ENCODE measurements around the gene EIF4E1B. TPM values are rescaled to one million over a fixed set of nuclear protein-coding genes. Genes with fewer than 3 reads are reported as not detected.

Gene EIF4E1B
- total RNA-seq, 4 donors from 2014 or later = not detected

GRCh38 chr5:176661676-176662075, 31.2 kb downstream of the EIF4E1B start:
- DNase-seq (ENCODE audit: low spot score in 2 of 2) = no peak
- intact Hi-C loops (cut with DNase I; ENCODE audit: low total_unique reads) = loop anchor here (10.0 kb wide), 1 partner anchor 293 kb away; no protein-coding TSS in a partner anchor
- H3K4me3 ChIP-seq (ENCODE audit: low read depth, poor library complexity, severe bottlenecking) = no peak overlapping the region
- TF ChIP-seq POLR2A (IDR thresholded peaks at IDR 0.05) (no peak), CTCF (IDR thresholded peaks at IDR 0.05) (no peak)
- WGBS, 2 donors = 81 to 82% methylated on average over 10 of the region's 10 CpGs

DNA sequence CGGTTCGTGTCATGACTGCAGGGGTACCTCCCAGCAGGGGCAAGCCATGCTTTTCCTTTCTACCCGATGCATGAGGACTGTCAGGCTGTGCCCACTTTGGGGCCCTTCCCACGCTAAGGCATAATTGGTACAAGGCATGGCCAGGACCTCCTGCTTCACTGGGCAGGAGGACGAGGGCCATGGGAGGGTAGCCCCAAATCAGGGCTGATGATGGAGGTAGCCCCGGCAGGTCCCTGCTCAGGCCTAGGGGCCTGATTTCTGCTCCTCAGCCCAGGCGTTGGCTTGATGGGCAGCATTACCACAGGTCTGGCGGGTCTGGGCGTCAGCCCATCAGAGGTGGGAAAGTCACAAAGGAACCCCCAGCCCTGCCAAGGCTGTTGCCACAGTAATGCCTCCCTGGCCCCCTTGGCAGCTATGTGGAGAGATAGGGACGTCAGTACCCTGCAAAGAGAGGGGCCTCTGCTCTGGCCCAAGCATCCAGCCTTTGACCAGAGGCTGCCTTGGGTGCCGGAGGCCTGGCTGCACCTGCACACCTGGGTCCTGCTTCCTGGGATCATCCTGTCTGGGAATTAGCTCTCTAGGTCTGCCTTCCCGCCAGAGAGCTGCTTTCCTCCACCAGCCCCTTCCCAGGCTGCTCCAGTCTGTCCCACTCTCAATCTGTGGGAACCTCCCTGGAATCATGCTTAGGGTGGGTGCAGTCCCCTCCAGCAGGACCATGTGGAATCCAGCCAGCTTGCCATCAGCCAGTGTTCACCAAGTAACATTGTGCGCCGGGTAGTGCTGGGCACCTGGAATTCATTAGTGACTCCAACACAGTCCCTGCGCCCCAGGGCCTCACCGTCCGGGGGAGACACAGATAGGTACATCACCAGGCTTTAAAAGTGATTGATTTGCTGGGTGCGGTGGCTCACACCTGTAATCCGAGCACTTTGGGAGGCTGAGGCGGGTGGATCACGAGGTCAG, 32.2 kb downstream of the EIF4E1B start:
- H3K4me3 ChIP-seq (ENCODE audit: low read depth, poor library complexity, severe bottlenecking) = no peak overlapping the region
- 72 to 80% methylated on average over 18 to 20 of the region's 21 CpGs for WGBS, 2 donors
- TF ChIP-seq POLR2A (IDR thresholded peaks at IDR 0.05) (no peak), CTCF (IDR thresholded peaks at IDR 0.05) (no peak)
- intact Hi-C loops (cut with DNase I; ENCODE audit: low total_unique reads) = loop anchor here (10.0 kb wide), 1 partner anchor 292 kb away; no protein-coding TSS in a partner anchor
- no peak for DNase-seq (ENCODE audit: low spot score in 2 of 2)

GRCh38 chr5:176663566-176663965, 33.1 kb downstream of the EIF4E1B start:
- WGBS, 2 donors = 85 to 88% methylated on average over 10 of the region's 10 CpGs
- TF ChIP-seq CTCF (IDR thresholded peaks at IDR 0.05) = no peak
- TF ChIP-seq POLR2A (IDR thresholded peaks at IDR 0.05) = no peak

GRCh38 chr5:176664479-176664878, 34.0 kb downstream of the EIF4E1B start:
- TF ChIP-seq CTCF (IDR thresholded peaks at IDR 0.05) (no peak), POLR2A (IDR thresholded peaks at IDR 0.05) (no peak)
- DNase-seq (ENCODE audit: low spot score in 2 of 2) = no peak
- intact Hi-C loops (cut with DNase I; ENCODE audit: low total_unique reads) = loop anchor here (10.0 kb wide), 1 partner anchor 290 kb away; no protein-coding TSS in a partner anchor
- no peak overlapping the region for H3K4me3 ChIP-seq (ENCODE audit: low read depth, poor library complexity, severe bottlenecking)
- 22 to 28% methylated on average over 6 of the region's 6 CpGs for WGBS, 2 donors

More at GRCh38 chr5:176663566-176663965, 33.1 kb downstream of the EIF4E1B start:
- H3K4me3 ChIP-seq (ENCODE audit: low read depth, poor library complexity, severe bottlenecking) = no peak overlapping the region
- DNase-seq (ENCODE audit: low spot score in 2 of 2) = no peak
- intact Hi-C loops (cut with DNase I; ENCODE audit: low total_unique reads) = loop anchor here (10.0 kb wide), 1 partner anchor 291 kb away; no protein-coding TSS in a partner anchor

DNA sequence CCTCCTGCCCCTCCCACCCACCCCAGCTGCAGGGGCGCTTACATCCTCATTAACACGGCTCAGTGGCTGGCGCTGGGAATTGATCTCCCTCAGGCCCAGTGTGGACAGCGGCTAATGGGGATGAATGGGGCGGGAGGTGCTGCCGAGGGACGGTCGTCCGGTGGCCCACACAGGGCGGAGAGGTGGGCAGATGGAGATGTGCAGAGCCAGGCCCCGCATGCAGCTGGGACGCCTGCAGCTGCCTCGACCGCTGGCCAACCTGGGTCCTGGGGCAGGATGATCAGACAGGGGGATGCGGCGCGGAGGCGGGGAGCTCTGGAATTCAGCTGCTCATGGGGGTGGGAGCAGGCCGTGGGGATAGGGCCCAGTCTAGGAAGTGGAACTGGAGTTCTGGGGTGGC, 34.4 kb downstream of the EIF4E1B start:
- intact Hi-C loops (cut with DNase I; ENCODE audit: low total_unique reads) = loop anchor here (10.0 kb wide), 1 partner anchor 290 kb away; no protein-coding TSS in a partner anchor
- H3K4me3 ChIP-seq (ENCODE audit: low read depth, poor library complexity, severe bottlenecking) = no peak overlapping the region
- TF ChIP-seq POLR2A (IDR thresholded peaks at IDR 0.05) (no peak), CTCF (IDR thresholded peaks at IDR 0.05) (no peak)
- no peak for DNase-seq (ENCODE audit: low spot score in 2 of 2)
- WGBS, 2 donors = 37 to 56% methylated on average over 19 of the region's 19 CpGs

Data from lower leg skin (tissue), 4 donors.